GM21717 (cell line): ENCODE data around the gene DARS1.

Source experiments
- ATAC-seq: cut with Tn5 transposase; IDR thresholded peaks from one replicate; pipeline ENCODE4 v1.9.1; 2021; ENCODE audit warnings: mild to moderate bottlenecking, moderate library complexity; ENCODE audit not compliant: unreplicated experiment

DARS1 gene

GRCh38 chr2:135985018-135985825 is at the start of gene DARS1:
DARS1 (minus strand) TSS chr2:135985626; CDS start chr2:135985468, 158 bp downstream.
- peak; percentile 85 for ATAC-seq

- ATAC-seq: no peak
These were observed 49.2 kb upstream of the DARS1 start for GRCh38 chr2:136034629-136035028.

GRCh38 chr2:136032817-136033535 is 47.5 kb upstream of the DARS1 start:
- no peak for ATAC-seq

GRCh38 chr2:136032192-136032591 is 46.8 kb upstream of the DARS1 start:
- ATAC-seq: no peak

GRCh38 chr2:136031711-136032110 is 46.3 kb upstream of the DARS1 start:
- no peak for ATAC-seq

- ATAC-seq: no peak
These were observed 45.0 kb upstream of the DARS1 start for GRCh38 chr2:136030406-136030805.

- peak; percentile 92 for ATAC-seq
These were observed 43.7 kb upstream of the DARS1 start for GRCh38 chr2:136029149-136029548.

GRCh38 chr2:136028001-136028400 is 42.6 kb upstream of the DARS1 start:
- no peak for ATAC-seq

- ATAC-seq: no peak
These were observed 41.7 kb upstream of the DARS1 start for GRCh38 chr2:136027112-136027511.

- ATAC-seq: no peak
These were observed 39.9 kb upstream of the DARS1 start for GRCh38 chr2:136025057-136025973.

GRCh38 chr2:136024616-136025015 is 39.2 kb upstream of the DARS1 start:
- no peak for ATAC-seq

GRCh38 chr2:136024185-136024584 is 38.8 kb upstream of the DARS1 start:
- no peak for ATAC-seq

- ATAC-seq: no peak
These were observed 38.0 kb upstream of the DARS1 start for GRCh38 chr2:136023416-136023815.

- no peak for ATAC-seq
These were observed 37.1 kb upstream of the DARS1 start for GRCh38 chr2:136022396-136023146.

GRCh38 chr2:136021976-136022375 is 36.5 kb upstream of the DARS1 start:
- no peak for ATAC-seq

- ATAC-seq: no peak
These were observed 36.0 kb upstream of the DARS1 start for GRCh38 chr2:136021406-136021805.

GRCh38 chr2:136020831-136021230 is 35.4 kb upstream of the DARS1 start:
- ATAC-seq: no peak

GRCh38 chr2:136019825-136020224 is 34.4 kb upstream of the DARS1 start:
- no peak for ATAC-seq

- peak; percentile 58 for ATAC-seq
These were observed 33.9 kb upstream of the DARS1 start for GRCh38 chr2:136019306-136019705.

GRCh38 chr2:136017786-136018185 is 32.4 kb upstream of the DARS1 start:
- no peak for ATAC-seq
